GM19463 (cell line): Measurements from ENCODE around the gene ASB3.
"Not testable (repeated sequence)": the region's sequence is repeated elsewhere in the genome, so short reads cannot be mapped to it uniquely, and the experiment has no call there.

ENCODE experiments used
- ATAC-seq: cut with Tn5 transposase; IDR thresholded peaks from one replicate; pipeline ENCODE4 v1.9.1; 2021; ENCODE audit warnings: mild to moderate bottlenecking, moderate library complexity; ENCODE audit not compliant: unreplicated experiment

The ASB3 gene, protein sequence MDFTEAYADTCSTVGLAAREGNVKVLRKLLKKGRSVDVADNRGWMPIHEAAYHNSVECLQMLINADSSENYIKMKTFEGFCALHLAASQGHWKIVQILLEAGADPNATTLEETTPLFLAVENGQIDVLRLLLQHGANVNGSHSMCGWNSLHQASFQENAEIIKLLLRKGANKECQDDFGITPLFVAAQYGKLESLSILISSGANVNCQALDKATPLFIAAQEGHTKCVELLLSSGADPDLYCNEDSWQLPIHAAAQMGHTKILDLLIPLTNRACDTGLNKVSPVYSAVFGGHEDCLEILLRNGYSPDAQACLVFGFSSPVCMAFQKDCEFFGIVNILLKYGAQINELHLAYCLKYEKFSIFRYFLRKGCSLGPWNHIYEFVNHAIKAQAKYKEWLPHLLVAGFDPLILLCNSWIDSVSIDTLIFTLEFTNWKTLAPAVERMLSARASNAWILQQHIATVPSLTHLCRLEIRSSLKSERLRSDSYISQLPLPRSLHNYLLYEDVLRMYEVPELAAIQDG

DNA sequence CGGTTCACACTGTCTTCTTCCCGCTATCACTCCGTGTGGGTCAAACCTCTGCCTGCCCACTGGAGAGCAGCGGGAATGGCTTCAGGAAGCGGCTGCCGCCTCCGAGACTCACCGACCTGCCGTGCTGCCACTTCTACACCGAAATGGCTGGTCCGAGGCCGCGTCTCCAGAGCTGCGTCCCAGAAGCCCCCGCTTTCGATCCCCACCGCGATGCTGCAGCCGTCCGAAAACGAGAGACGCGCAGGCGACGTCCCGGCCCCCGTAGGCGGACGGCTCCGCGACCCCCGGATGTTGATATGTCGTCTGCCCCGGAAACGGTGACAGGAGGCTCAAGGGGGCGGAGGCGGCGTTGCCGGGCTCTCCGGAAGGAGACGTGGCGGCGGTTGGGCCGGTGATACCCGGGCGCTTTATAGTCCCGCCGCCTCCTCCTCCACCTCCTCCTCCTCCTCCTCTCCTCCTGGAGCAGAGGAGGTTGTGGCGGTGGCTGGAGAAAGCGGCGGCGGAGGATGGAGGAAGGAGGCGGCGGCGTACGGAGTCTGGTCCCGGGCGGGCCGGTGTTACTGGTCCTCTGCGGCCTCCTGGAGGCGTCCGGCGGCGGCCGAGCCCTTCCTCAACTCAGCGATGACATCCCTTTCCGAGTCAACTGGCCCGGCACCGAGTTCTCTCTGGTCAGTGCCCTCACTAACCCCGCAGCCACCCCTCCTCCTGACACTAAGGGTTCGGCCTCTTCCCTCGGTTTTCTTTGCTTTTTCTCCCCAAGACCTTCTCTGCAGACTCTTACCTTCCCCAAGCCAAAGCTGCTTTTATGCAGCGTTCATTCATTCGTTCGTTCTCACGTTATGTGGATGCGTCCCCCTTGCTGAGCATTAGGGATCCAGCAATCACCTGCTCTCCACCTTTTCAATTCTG is at the start of gene ASB3, which contains the start of gene ERLEC1:
Gene ASB3, minus strand, starts transcription at position 249 of the 909 bp plus-strand sequence. CDS start 21,381 bp downstream, outside the sequence.
Gene ERLEC1, plus strand, starts transcription at position 340 of the 909 bp plus-strand sequence. Its CDS starts 167 bp downstream, at position 507.
- ATAC-seq: peak; percentile 96

DNA sequence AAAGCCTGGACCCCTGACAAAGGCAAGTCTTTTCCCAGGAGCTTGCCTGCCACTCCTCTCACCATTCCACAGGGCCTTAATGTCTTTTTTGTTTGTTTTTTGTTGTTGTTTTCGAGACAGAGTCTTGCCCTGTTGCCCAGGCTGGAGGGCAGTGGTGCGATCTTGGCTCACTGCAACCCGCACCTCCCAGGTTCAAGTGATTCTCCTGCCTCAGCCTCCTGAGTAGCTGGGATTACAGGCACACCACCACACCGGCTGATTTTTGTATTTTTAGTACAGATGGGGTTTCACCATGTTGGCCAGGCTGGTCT is 43.2 kb upstream of the ASB3 start:
- ATAC-seq: not testable (repeated sequence)

DNA sequence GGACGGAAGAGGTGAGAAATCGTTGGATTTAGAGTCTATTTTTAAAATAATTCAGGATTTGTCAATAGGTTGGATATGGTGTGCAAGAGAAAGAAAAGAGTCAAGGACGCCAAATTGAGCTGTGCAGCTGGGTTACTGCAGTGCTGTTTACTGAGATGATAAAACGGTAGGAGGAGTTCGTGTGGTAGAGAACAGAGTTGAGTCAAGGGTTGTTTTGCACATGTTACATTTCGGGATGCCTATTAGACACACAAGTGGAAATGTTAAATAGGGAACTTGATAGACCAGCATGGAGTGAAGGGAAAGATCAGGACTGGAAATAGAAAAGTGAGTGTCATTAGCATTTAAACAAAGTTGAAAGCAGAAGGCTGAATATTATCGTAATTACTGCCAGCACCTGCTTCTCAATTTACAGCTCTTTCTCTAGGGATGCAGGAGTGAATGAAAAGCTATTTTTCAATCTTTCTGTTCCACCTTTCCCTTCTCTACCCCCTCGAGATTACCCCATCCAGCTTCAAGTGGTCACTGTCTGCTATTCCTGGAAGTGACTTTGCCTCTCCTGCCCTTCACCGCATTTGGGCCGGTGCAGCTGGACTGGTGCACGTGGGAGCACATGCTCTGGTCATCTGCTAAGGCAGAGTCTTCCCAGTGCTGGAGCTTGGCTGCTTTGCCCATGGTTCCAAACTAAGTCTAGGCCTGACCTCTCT is 42.7 kb upstream of the ASB3 start:
- ATAC-seq: no peak

DNA sequence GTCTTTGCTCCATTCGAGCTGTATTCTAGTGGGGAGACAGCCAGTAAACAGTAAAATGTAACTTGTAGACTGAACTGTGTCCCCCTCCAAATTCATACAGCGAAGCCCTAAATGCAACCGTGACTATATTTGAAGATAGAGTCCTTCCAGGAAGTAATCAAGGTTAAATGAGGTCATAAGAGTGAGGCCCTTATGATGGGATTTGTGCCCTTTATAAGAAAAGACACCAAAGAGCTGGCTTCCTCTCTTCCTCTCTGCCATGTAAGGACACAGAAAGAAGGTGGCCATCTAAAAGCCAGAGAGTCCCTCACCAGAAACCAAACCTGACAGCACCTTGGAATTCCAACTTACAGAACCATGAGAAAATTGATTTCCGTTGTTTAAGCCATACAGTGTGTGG is 41.6 kb upstream of the ASB3 start:
- ATAC-seq: no peak

DNA sequence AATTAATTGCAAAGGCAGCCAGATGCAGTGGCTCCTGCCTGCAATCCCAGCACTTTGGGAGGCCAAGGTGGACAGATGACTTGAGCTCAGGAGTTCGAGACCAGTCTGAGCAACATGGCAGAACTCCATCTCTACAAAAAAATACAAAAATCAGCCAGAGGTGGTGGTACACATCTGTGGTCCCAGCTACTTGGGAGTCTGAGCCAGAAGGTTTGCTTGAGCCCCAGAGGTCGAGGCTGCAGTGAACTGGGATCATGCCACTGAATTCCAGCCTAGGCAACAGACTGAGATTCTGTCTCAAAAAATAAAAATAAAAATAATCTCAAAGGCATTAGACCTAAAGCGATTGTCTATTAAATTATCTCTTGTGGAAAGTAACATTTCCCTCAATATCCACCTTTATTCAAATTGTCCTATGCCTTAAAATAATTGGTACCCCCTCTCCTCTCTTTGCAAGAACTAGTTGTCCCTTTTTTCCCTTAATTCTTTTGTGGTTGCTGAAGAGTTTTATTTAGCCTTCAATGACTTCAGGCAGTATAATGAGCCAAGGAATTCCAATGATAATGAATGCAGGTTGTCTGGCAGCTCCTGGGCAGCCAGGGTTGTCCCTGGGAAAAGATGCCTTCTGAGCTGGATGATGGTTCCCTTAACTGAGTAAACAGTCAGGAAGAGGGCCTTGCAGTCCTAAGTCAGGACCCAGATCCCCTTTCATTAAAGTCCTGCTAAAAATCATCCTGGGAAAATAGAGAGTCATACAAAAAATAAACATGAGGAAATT is 40.8 kb upstream of the ASB3 start:
- no peak for ATAC-seq

DNA sequence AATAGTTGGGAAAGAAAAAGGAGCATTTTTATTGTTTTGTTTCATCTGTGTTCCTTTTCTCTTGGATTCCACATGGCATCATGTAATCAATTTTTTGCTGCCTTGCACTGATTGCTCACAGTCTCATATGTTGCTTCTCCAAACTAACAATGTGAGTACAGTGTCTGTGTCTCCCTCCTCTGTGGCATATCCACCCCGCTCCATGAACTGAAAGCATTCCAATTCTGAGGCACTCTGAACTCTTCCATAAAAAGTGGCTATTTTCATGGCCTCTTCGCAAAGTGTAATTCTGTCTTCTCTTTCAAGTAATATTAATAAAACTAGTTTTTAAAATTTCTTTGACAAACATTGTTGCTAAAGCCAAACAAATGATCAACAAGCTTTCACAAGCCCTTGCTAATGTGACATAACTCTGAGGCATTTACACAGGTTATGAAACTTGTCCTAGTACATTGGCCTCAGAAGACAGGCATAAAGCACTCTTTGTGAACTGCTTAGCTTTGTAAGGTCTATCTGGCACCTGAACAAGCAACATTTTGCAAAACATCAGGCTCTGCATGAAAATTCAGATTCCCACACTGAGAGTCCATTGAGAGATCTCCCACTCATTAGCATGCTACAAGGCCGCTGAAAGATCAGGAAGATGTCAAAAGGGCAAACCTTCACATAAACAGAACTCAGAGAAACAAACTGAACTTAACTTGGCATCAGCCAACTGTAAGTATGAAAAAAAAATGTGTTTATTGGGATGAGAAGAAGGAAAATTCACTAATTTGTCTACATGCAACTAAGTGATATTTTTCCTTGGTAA is 40.0 kb upstream of the ASB3 start:
- no peak for ATAC-seq

DNA sequence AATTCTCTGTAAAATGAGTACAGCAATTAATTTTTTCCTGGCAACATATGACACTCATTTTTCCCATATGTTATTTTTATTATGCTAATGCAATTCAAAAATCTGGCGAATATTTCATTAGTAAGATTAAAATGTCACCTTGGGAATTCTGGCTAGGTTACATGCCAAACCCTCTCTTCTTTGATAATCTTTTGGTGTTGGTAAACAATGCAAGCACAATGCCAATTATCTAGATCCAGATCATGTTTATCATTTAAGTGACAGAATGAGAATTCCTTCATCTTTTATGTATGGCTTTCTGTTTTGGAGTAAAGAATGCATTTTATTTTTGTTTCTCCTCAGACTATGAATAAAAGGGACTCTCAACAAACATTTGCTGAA is 39.3 kb upstream of the ASB3 start:
- no peak for ATAC-seq

DNA sequence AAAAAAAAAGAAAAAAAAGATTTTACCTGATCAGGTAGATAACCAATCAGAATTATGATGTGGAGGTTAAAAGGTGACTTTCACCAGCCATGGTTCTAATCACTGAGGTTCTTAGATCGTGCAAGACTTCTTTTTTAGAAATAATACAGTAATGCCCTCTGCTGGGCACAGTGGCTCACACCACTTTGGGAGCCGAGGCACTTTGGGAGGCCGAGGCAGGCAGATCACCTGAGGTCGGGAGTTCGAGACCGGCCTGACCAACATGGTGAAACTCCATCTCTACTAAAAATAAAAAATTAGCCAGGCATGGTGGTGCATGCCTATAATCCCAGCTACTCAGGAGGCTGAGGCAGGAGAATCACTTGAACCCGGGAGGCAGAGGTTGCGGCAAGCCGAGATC is 36.9 kb upstream of the ASB3 start:
- ATAC-seq: not testable (repeated sequence)

DNA sequence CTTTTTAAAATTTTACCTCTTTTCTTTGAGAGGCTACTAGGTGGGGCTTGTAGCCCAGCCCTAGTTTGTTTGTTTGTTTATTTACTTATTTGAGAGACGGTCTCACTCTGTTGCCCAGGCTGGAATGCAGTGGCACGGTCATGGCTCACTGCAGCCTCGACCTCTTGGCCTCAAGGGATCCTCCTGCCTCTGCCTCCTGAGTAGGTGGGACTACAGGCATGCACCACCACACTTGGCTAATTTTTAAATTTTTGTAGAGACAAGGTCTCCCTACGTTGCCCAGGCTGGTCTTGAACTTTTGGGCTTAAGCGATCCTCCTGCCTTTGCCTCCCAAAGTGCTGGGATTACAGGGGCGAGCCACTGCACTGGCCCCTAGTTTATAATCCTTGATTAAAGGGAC is 35.1 kb upstream of the ASB3 start:
- no peak for ATAC-seq

DNA sequence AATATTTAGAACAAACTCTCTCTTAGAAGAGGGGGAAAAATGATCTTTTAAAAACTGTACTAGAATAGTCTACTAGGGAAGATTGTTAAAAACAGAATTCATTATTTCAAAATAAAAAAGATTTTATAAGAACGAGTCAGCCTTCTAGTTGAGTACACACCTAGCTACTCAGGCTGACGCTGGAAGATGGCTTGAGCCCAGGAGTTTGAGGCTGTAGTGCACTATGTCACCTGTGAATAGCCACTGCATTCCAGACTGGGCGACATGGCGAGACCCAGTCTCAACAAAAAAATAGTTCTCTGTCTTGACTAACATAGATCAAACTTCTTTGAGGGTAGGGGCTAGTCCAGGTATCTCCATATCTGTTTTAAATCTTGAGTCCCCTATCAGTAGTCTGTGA is 34.0 kb upstream of the ASB3 start:
- ATAC-seq: no peak

DNA sequence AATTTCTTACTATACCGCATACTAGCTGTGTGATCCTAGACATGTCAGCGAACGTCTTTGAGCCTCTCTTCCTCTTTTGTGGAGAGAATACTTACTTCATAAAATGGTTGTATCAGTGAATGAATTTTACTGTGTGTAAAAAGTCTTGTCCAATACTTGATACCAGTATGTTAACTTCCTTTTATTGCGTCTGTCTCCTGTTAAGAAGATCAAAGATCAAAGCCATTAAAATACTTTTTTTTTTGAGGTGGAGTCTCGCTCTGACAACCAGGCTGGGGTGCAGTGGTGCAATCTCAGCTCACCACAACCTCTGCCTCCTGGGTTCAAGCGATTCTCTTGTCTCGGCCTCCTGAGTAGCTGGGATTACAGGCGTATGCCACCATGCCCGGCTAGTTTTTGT is 33.3 kb upstream of the ASB3 start:
- no peak for ATAC-seq

DNA sequence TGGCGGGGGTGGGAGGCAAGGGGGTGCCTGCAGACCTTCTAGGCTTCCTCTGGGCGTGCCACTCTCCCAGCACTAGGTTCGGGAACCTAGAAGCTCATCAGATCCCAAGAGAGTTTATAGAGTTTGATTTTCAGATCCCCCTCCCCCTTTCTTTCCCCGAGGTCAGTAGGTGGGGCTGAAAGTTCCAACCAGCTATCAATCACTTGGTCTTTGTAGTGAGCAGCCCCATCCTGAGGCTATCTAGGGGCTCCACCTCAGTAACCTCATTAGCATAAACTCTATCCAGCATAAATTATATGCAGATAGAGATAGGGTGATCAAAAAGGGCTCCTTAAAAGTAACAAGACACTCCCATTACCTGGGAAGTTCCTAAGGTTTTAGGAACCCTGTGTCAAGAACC is 32.9 kb upstream of the ASB3 start:
- no peak for ATAC-seq

DNA sequence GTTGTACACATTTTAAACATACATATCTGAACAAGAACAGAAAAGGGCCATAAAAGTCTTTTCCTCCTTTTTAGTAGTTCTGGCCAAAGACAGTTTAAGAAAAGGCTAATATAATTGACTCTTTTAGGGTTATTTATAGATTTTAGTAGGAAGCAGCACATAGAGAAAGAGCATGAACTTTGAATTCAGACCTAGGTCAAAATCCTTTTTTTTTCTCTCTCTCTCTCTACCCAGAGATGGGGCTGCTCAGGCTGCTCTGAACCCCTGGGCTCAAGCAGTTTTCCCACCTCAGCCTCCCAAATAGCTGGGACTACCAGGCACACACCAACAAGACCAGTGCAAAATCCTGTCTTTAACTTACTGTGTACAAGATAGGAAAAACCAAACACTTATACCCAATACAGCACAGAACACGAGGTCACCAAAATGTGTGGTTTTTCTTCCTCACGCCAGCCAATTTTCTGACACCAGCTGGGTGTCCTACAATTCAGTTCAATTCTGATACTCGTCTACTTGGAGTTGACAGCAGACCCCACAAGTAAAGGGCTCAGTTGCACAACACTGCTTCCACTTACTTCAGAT is 32.2 kb upstream of the ASB3 start:
- ATAC-seq: no peak

DNA sequence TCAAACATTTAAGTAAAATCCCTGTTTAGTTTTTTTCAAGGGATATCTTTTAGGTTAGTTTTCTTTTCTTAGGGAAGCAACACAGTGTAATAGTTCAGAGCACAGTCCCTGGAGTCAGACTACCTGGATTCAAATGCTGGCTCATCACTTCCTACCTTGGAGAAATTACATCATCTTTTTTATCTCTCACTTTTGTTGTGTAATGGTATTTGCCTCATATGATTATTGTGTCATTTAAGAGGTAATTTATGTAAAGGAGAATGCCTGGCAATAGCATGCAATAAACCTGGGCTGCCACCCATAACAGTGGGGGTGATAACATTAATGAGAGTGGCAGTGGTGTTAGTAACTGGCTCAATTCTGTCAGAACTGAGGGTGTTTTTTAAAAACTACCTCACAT is 26.4 kb upstream of the ASB3 start:
- no peak for ATAC-seq

DNA sequence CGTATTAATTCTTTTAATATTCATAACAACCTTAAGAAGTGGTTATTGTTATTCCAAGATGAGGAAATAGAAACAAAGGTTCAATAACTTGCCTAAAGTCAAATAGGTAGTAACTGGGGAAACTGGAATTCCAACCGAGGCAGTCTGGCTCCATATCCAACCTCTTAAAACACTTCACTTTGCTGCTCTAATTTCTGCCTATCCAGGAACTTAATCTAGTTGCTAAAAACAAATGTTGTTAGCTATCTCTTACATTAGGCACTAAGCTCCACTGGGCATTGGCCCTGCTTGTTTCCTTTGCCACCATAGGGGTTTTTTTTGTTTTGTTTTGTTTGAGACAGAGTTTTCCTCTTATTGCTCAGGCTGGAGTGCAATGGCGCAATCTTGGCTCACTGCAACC is 24.8 kb upstream of the ASB3 start:
- ATAC-seq: no peak

DNA sequence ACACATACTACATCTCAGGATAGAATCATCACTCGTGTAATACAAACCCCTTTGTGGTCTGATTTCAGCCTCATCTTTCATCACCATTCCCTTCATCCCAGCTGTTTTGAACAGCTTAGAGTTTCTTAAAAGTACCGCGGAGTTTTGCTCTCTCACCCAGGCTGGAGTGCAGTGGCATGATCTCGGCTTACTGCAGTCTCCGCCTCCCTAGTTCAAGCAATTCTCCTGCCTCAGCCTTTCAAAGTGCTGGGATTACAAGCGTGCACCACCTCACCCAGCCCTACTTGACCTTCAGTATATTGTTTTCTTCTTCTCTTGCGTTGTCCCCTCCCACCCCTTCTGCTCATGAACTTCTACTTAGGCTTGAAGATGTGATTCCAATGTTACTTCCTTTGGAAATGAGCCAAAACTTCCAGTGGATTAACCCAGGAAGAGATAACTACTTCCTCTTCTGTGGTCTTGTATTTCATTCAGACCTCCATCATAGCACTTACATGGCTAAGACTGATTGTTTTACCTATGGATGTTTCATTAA is 15.9 kb upstream of the ASB3 start:
- ATAC-seq: no peak

DNA sequence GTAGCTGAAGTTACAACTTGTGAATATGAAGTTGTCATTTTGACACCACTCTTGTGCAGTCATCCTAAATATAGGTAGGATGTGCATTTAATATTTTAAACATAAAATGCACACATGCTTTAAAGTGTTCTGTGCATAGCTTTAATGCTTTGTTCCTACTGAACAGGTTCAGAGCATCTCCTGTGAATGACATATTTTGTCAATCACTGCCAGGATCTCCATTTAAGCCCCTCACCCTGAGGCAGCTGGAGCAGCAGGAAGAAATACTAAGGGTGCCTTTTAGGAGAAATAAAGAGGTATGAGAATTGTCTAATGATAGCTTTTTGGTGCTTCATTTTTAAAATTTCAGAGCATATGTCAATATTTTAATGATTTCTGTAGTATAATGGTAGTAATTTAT is 14.8 kb upstream of the ASB3 start:
- ATAC-seq: no peak

DNA sequence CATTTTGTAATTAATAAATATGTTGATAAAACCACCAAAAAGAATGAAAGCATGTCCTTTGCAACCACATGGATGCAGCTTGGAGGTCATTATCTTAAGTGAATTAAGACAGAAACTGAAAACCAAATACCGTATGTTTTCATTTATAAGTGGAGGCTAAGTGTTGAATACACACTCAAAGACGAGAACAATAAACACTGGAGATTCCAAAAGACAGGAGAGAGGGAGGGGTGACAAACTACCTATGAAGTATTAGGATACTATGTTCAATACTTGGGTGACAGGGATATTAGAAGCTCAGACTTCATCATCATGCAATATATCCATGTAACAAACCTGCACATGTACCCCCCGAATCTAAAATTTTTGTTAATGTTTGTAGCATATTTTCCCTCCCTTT is 7.1 kb upstream of the ASB3 start:
- no peak for ATAC-seq

DNA sequence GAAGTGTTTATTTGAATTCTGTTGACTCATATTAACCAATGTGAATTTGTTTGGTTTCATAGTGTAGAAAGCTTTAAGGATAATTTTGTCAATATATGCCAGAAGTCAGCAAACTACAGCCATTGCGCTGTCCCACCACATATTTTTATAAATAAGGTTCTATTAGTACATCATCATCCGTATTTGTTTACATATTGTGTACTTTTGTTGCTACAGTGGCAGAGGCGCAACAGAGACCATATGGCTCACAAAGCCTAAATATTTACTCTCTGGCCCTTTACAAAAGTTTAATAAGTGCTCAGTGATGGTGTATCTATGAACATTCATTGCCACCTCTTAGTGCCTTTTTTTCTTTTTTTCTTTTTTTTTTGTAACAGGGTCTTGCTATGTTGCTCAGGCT is 6.5 kb upstream of the ASB3 start:
- no peak for ATAC-seq
